OCI-LY3 (cell line): ENCODE data around the gene FBXW7.

Experiments used
- H2AFZ ChIP-seq: fragments of 200-600, 300-600 bp; shearing (Covaris generic); 2 replicates; pipeline ENCODE4 v1.6.0; 2014; ENCODE audit warnings: antibody characterized with exemption, low read depth, low read length
- H3K27ac ChIP-seq: fragments of 200-600, 300-600 bp; sonication (generic); 2 replicates; pipeline ENCODE4 v1.5.1; 2014; ENCODE audit warnings: mild to moderate bottlenecking, low read length, moderate library complexity, mixed read lengths
- H3K27me3 ChIP-seq: fragments of 200-600, 300-600 bp; sonication (generic); 2 replicates; pipeline ENCODE4 v1.6.1; 2014; ENCODE audit warnings: low read depth, low read length, mixed read lengths
- H3K36me3 ChIP-seq: fragments of 200-600, 300-600 bp; sonication (generic); replicated peaks from 2 replicates; pipeline ENCODE3; 2014; ENCODE audit warnings: low read depth, low read length, mixed read lengths
- H3K4me1 ChIP-seq: fragments of 300-600, 200-600 bp; sonication (generic); 2 replicates; pipeline ENCODE4 v1.6.1; 2014; ENCODE audit warnings: low read length, mixed read lengths
- H3K4me2 ChIP-seq: fragments of 200-600, 300-600 bp; sonication (generic); 2 replicates; pipeline ENCODE4 v1.6.1; 2014; ENCODE audit warnings: low read length, mixed read lengths
- H3K4me3 ChIP-seq: fragments of 300-600, 200-600 bp; sonication (generic); 2 replicates; pipeline ENCODE4 v1.5.1; 2014; ENCODE audit warnings: antibody characterized with exemption, mild to moderate bottlenecking, low read length, moderate library complexity
- H3K79me2 ChIP-seq: fragments of 300-600, 200-600 bp; shearing (Covaris generic); 2 replicates; pipeline ENCODE4 v1.6.1; 2014; ENCODE audit warnings: mild to moderate bottlenecking, low read length, mixed read lengths
- H3K9ac ChIP-seq: fragments of 300-600, 200-600 bp; shearing (Covaris generic); 2 replicates; pipeline ENCODE4 v1.6.0; 2014; ENCODE audit warnings: mild to moderate bottlenecking, low read length, moderate library complexity
- H3K9me3 ChIP-seq: fragments of 200-600, 300-600 bp; shearing (Covaris generic); 2 replicates; pipeline ENCODE4 v1.6.1; 2014; ENCODE audit warnings: low read length, mixed read lengths; ENCODE audit not compliant: insufficient read depth
- H4K20me1 ChIP-seq: fragments of 200-600, 300-600 bp; sonication (generic); 2 replicates; pipeline ENCODE4 v1.6.1; 2016; ENCODE audit warnings: low read length, mixed read lengths; ENCODE audit not compliant: insufficient read depth
- CTCF ChIP-seq: fragments of 200-600, 300-600 bp; sonication (generic); IDR thresholded peaks from 2 replicates; pipeline ENCODE4 v1.5.1; 2014; ENCODE audit warnings: antibody characterized with exemption, low read length, low read depth
- EZH2phosphoT487 ChIP-seq: fragments of 200-600 bp; shearing (Covaris generic); IDR thresholded peaks from 2 replicates; pipeline ENCODE4 v1.6.1; 2018; ENCODE audit warnings: antibody characterized with exemption, mixed run types, low read depth

The FBXW7 gene

DNA sequence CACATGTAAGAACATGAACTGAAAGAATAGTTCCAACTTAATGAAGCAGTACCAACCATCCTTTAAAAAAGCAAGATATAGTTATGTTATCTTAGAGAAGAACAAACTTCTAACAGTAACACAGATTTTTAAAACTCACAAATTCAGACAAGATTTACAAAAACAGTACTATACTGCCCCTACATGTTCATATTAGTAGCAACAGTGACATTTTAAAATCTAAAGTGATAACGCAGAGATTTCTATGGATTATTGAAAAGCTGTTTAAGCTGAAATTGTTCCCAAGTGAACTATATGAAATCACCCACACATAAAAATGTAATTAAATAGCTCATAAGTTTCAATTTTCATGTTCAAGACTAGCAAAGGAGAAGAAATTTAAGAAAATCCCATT lies 166.0 kb downstream of the FBXW7 start:
- Histone ChIP-seq H3K27ac (peak overlapping the region; percentile 70), H2AFZ (no peak overlapping the region), H3K4me2 (peak overlapping the region; percentile 82), H3K36me3 (peaks cover 7% of the 10 kb centered on the region), H4K20me1 (peaks cover 6% of the 10 kb centered on the region; the same call in 1 of the 2 replicates), H3K4me3 (peak overlapping the region; percentile 55), H3K4me1 (peaks cover 58% of the 10 kb centered on the region), H3K9me3 (no peaks in the 10 kb centered on the region), H3K27me3 (no peaks in the 10 kb centered on the region), H3K79me2 (peaks cover 70% of the 10 kb centered on the region), H3K9ac (peak overlapping the region; percentile 46)
- TF ChIP-seq CTCF (peak; percentile 81), EZH2phosphoT487 (no peak)

DNA sequence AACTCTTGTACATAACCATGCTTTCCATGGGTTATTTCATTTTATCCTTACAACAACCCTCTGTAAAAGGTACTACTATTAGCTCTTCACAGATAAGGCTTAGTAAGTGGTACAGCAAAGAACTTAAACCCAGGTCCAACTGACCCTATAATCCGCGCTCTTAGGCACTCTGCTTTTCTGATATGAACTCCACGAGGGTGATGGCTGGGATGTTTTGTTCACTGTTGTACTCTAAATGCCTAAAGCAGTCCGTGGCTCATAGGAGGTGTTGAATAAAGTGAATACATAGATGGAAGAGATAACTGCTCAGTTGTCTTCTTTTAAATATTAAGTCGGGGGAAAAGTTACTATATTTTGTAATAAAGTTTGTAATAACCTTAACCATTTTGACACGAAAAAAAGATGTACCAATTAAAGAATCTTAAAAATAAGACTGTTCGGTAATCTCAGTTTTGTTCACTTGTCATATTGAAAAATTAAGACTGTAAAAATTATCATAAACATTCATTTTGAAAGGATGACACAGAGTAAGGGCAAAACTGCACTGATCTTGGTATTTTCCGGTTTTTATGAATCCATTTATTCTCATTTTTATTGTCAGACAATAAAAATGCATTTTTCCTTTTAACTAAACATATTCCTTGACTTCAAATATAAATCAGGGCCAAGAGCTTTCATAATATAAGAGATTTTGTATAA lies 166.5 kb downstream of the FBXW7 start:
- H3K9ac ChIP-seq = peak overlapping the region; percentile 46
- no peak overlapping the region for H2AFZ ChIP-seq
- peak overlapping the region; percentile 55 for H3K4me3 ChIP-seq
- H4K20me1 ChIP-seq = peaks cover 3% of the 10 kb centered on the region; the same call in 1 of the 2 replicates
- no peaks in the 10 kb centered on the region for H3K27me3 ChIP-seq
- peak overlapping the region; percentile 70 for H3K27ac ChIP-seq
- peak overlapping the region; percentile 82 for H3K4me2 ChIP-seq
- H3K36me3 ChIP-seq = peaks cover 7% of the 10 kb centered on the region
- H3K9me3 ChIP-seq = no peaks in the 10 kb centered on the region
- H3K79me2 ChIP-seq = peaks cover 65% of the 10 kb centered on the region
- H3K4me1 ChIP-seq = peaks cover 52% of the 10 kb centered on the region
- no peak for TF ChIP-seq CTCF
- TF ChIP-seq EZH2phosphoT487 = no peak

- Histone ChIP-seq H3K79me2 (peaks cover 63% of the 10 kb centered on the region), H3K27me3 (no peaks in the 10 kb centered on the region), H3K27ac (peak overlapping the region; percentile 17), H3K9me3 (no peaks in the 10 kb centered on the region), H3K4me2 (peak overlapping the region; percentile 82), H2AFZ (no peak overlapping the region), H3K4me1 (peaks cover 53% of the 10 kb centered on the region), H3K4me3 (no peak overlapping the region), H3K9ac (no peak overlapping the region), H3K36me3 (peaks cover 7% of the 10 kb centered on the region), H4K20me1 (no peaks in the 10 kb centered on the region)
- TF ChIP-seq EZH2phosphoT487 = no peak
- TF ChIP-seq CTCF = no peak
Observed at GRCh38 chr4:152368001-152368400, 167.9 kb downstream of the FBXW7 start.

DNA sequence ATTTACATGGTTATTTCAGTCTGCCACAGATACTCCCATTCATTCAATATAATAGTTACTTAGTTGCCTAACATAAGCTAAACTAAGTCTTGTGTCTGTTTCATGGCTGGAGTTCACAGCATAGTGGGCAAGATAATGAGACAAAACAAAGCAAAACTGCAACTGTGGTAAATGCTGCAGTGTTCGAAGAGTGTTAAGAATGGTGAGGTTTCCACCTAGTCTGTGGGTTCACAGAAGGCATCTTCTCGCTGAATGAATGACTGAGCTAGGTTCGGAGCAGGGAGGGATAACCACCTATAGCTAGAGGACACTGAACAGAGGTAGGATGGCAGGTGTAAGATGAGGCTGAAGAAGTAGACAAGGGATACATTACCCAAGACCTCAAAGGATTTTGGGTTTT lies 171.0 kb downstream of the FBXW7 start:
- H3K4me2 ChIP-seq = no peak overlapping the region
- no peak overlapping the region for H2AFZ ChIP-seq
- H3K27ac ChIP-seq = no peak overlapping the region
- peaks cover 46% of the 10 kb centered on the region for H3K4me1 ChIP-seq
- no peak overlapping the region for H3K9ac ChIP-seq
- H3K4me3 ChIP-seq = no peak overlapping the region
- no peaks in the 10 kb centered on the region for H3K27me3 ChIP-seq
- H3K36me3 ChIP-seq = peaks cover 7% of the 10 kb centered on the region
- peaks cover 49% of the 10 kb centered on the region for H3K79me2 ChIP-seq
- no peaks in the 10 kb centered on the region for H4K20me1 ChIP-seq
- H3K9me3 ChIP-seq = no peaks in the 10 kb centered on the region
- TF ChIP-seq CTCF (no peak), EZH2phosphoT487 (no peak)
